MM.1S (cell line): ENCODE measurements around the gene TP63.

ENCODE experiments used
- DNase-seq: peaks from one replicate; pipeline ENCODE4 v3.0.0-alpha.2; 2015
- H2AFZ ChIP-seq: fragments of 300-600 bp; sonication (generic); 2 replicates; pipeline ENCODE4 v1.6.0; 2016; ENCODE audit warnings: antibody characterized with exemption, low read length
- H3F3A ChIP-seq: fragments of 300-600 bp; sonication (generic); 2 replicates; pipeline ENCODE4 v1.6.1; 2016; ENCODE audit warnings: mild to moderate bottlenecking, antibody characterized with exemption, low read length, moderate library complexity, mixed read lengths; ENCODE audit not compliant: insufficient read depth
- H3K27ac ChIP-seq: fragments of 300-600 bp; sonication (generic); 2 replicates; pipeline ENCODE4 v1.5.1; 2016; ENCODE audit warnings: mild to moderate bottlenecking, low read length
- H3K27me3 ChIP-seq: fragments of 300-600 bp; sonication (generic); replicated peaks from 2 replicates; pipeline ENCODE4 v1.6.0; 2016; ENCODE audit warnings: low read length; ENCODE audit not compliant: insufficient read depth
- H3K36me3 ChIP-seq: fragments of 300-600 bp; sonication (generic); replicated peaks from 2 replicates; pipeline ENCODE4 v1.6.1; 2016; ENCODE audit warnings: mild to moderate bottlenecking, low read length, mixed read lengths; ENCODE audit not compliant: insufficient read depth
- H3K4me1 ChIP-seq: fragments of 300-600 bp; sonication (generic); 2 replicates; pipeline ENCODE4 v1.6.1; 2016; ENCODE audit warnings: low read length, mixed read lengths
- H3K4me2 ChIP-seq: fragments of 300-600 bp; sonication (generic); 2 replicates; pipeline ENCODE4 v1.6.0; 2016; ENCODE audit warnings: low read depth, low read length
- H3K4me3 ChIP-seq: fragments of 300-600 bp; sonication (generic); 2 replicates; pipeline ENCODE4 v1.5.1; 2016; ENCODE audit warnings: low read length, mixed read lengths
- H3K79me2 ChIP-seq: fragments of 300-600 bp; sonication (generic); 2 replicates; pipeline ENCODE4 v1.6.1; 2016; ENCODE audit warnings: mixed run types, low read length, mixed read lengths
- H3K9ac ChIP-seq: fragments of 300-600 bp; sonication (generic); 2 replicates; pipeline ENCODE4 v1.6.1; 2016; ENCODE audit warnings: low read length, mixed read lengths
- H3K9me2 ChIP-seq: fragments of 300-600 bp; sonication (generic); replicated peaks from 2 replicates; pipeline ENCODE4 v1.6.1; 2016; ENCODE audit warnings: mild to moderate bottlenecking, low read length, mixed read lengths; ENCODE audit not compliant: insufficient read depth
- H3K9me3 ChIP-seq: fragments of 300-600 bp; sonication (generic); replicated peaks from 2 replicates; pipeline ENCODE4 v1.6.1; 2016; ENCODE audit warnings: mild to moderate bottlenecking, low read length, mixed read lengths; ENCODE audit not compliant: insufficient read depth
- H4K20me1 ChIP-seq: fragments of 300-600 bp; sonication (generic); 2 replicates; pipeline ENCODE4 v1.6.1; 2016; ENCODE audit warnings: mild to moderate bottlenecking, low read length, moderate library complexity, mixed read lengths; ENCODE audit not compliant: insufficient read depth
- CTCF ChIP-seq: fragments of 300-600 bp; sonication (generic); IDR thresholded peaks from 2 replicates; pipeline ENCODE4 v1.5.1; 2016; ENCODE audit warnings: antibody characterized with exemption, low read length, mixed read lengths
- EZH2 ChIP-seq: fragments of 300-600 bp; sonication (generic); optimal IDR thresholded peaks from 2 replicates; pipeline ENCODE3; 2017; ENCODE audit warnings: low read depth, mild to moderate bottlenecking, antibody characterized with exemption, low read length, mixed read lengths
- EZH2phosphoT487 ChIP-seq: fragments of 300-600 bp; sonication (generic); IDR thresholded peaks from 2 replicates; pipeline ENCODE4 v1.6.1; 2018; ENCODE audit warnings: antibody characterized with exemption, low read length

Gene TP63

GRCh38 chr3:189803254-189803653, 172.1 kb downstream of the TP63 start:
- Histone ChIP-seq H4K20me1 (no peaks in the 10 kb centered on the region), H3K27ac (no peak overlapping the region), H2AFZ (no peak overlapping the region), H3K79me2 (no peaks in the 10 kb centered on the region), H3K27me3 (no peaks in the 10 kb centered on the region), H3K4me1 (no peaks in the 10 kb centered on the region), H3K9me3 (no peaks in the 10 kb centered on the region), H3F3A (no peaks in the 10 kb centered on the region), H3K9ac (no peak overlapping the region), H3K4me2 (no peak overlapping the region), H3K4me3 (no peak overlapping the region), H3K36me3 (no peaks in the 10 kb centered on the region), H3K9me2 (no peaks in the 10 kb centered on the region)
- no peak for DNase-seq
- TF ChIP-seq CTCF (no peak), EZH2phosphoT487 (no peak), EZH2 (no peak)

- no peak overlapping the region for H3K9ac ChIP-seq
- H3K9me2 ChIP-seq = no peaks in the 10 kb centered on the region
- TF ChIP-seq CTCF = no peak
- H3K4me2 ChIP-seq = no peak overlapping the region
- H4K20me1 ChIP-seq = no peaks in the 10 kb centered on the region
- H3F3A ChIP-seq = no peaks in the 10 kb centered on the region
- no peak overlapping the region for H2AFZ ChIP-seq
- no peak overlapping the region for H3K27ac ChIP-seq
- H3K27me3 ChIP-seq = no peaks in the 10 kb centered on the region
- no peaks in the 10 kb centered on the region for H3K9me3 ChIP-seq
- no peak overlapping the region for H3K4me3 ChIP-seq
- H3K4me1 ChIP-seq = no peaks in the 10 kb centered on the region
- DNase-seq = no peak
- H3K79me2 ChIP-seq = no peaks in the 10 kb centered on the region
- H3K36me3 ChIP-seq = no peaks in the 10 kb centered on the region
Measured at GRCh38 chr3:189805375-189806067, 174.3 kb downstream of the TP63 start.

GRCh38 chr3:189806171-189806951, 175.2 kb downstream of the TP63 start:
- no peak overlapping the region for H3K4me2 ChIP-seq
- H3K27me3 ChIP-seq = no peaks in the 10 kb centered on the region
- no peaks in the 10 kb centered on the region for H3K9me2 ChIP-seq
- H3K79me2 ChIP-seq = no peaks in the 10 kb centered on the region
- no peak for DNase-seq
- H3K4me1 ChIP-seq = no peaks in the 10 kb centered on the region
- H4K20me1 ChIP-seq = no peaks in the 10 kb centered on the region
- H3K27ac ChIP-seq = no peak overlapping the region
- H3K36me3 ChIP-seq = no peaks in the 10 kb centered on the region
- H2AFZ ChIP-seq = no peak overlapping the region
- no peaks in the 10 kb centered on the region for H3F3A ChIP-seq
- no peaks in the 10 kb centered on the region for H3K9me3 ChIP-seq
- no peak overlapping the region for H3K9ac ChIP-seq
- TF ChIP-seq EZH2 = no peak
- no peak for TF ChIP-seq EZH2phosphoT487
- TF ChIP-seq CTCF = no peak
- H3K4me3 ChIP-seq = no peak overlapping the region
